HL-60 (cell line): ENCODE measurements around the gene SLC15A1.

Source experiments
- CTCF ChIP-seq: IDR thresholded peaks from one replicate; pipeline ENCODE4 v1.5.1; 2011; ENCODE audit warnings: low read length, control low read depth, inconsistent platforms; ENCODE audit not compliant: insufficient read depth
- GABPA ChIP-seq: IDR thresholded peaks from 2 replicates; pipeline ENCODE4 v1.6.1; 2012; ENCODE audit warnings: low read depth
- POLR2AphosphoS5 ChIP-seq: IDR thresholded peaks from 2 replicates; pipeline ENCODE4 v1.6.1; 2012; ENCODE audit warnings: low read depth
- REST ChIP-seq: IDR thresholded peaks from 2 replicates; pipeline ENCODE4 v1.6.1; 2012; ENCODE audit warnings: low read depth; ENCODE audit not compliant: insufficient replicate concordance

- TF ChIP-seq CTCF (no peak), GABPA (no peak), REST (no peak), POLR2AphosphoS5 (no peak)
Measured at GRCh38 chr13:98721825-98722510, 30.5 kb downstream of the SLC15A1 start.
